HepG2 (cell line): ENCODE measurements around the gene LLGL2.

Source experiments
- CEBPB ChIP-seq: IDR thresholded peaks from 2 replicates; pipeline ENCODE4 v1.6.1; 2011; ENCODE audit warnings: low read depth, low read length, improper control_type of control experiment, borderline replicate concordance
- CTCF ChIP-seq: sonication (generic); formaldehyde crosslinking; IDR thresholded peaks from 2 replicates; pipeline ENCODE4 v1.5.0; 2020; ENCODE audit warnings: mild to moderate bottlenecking, missing genetic modification reagents, moderate library complexity
- EP300 ChIP-seq, 3 experiments: sonication (generic) in 1 of 3; formaldehyde crosslinking in 1 of 3; IDR thresholded peaks; 2 replicates each; pipeline versions ENCODE4 v1.5.1 to v1.6.1; 2011 to 2020; ENCODE audit warnings: low read depth in 2 of 3, low read length in 2 of 3, borderline replicate concordance in 1 of 3, improper control_type of control experiment in 1 of 3, mild to moderate bottlenecking in 1 of 3, missing genetic modification reagents in 1 of 3, moderate library complexity in 1 of 3
- FOXO4 ChIP-seq: sonication (generic); formaldehyde crosslinking; conservative IDR thresholded peaks from 2 replicates; pipeline ENCODE4 v1.8.1; 2023; ENCODE audit warnings: missing genetic modification reagents
- MXI1 ChIP-seq: IDR thresholded peaks from 3 replicates; pipeline ENCODE4 v1.6.1; 2012; ENCODE audit warnings: low read depth, low read length, inconsistent platforms, borderline replicate concordance
- NFE2L1 ChIP-seq: sonication (generic); formaldehyde crosslinking; IDR thresholded peaks from 2 replicates; pipeline ENCODE4 v1.4.0; 2020; ENCODE audit warnings: missing genetic modification reagents, mild to moderate bottlenecking, borderline replicate concordance
- PBX3 ChIP-seq: sonication (generic); formaldehyde crosslinking; IDR thresholded peaks from 2 replicates; pipeline ENCODE4 v1.8.1; 2023; ENCODE audit warnings: missing genetic modification reagents, inconsistent platforms, borderline replicate concordance
- POLR2AphosphoS5 ChIP-seq: IDR thresholded peaks from 2 replicates; pipeline ENCODE4 v1.6.1; 2012; ENCODE audit warnings: low read depth, low read length

GRCh38 chr17:75504347-75505151, 20.9 kb upstream of the LLGL2 start:
- TF ChIP-seq NFE2L1, result no peak
- TF ChIP-seq EP300 (IDR thresholded peaks at IDR 0.05; ENCODE audit: low read depth in 2 of 2, low read length in 2 of 2), result no peak
- TF ChIP-seq EP300 (CRISPR knock-in tag; IDR thresholded peaks at IDR 0.05; ENCODE audit: borderline replicate concordance), result no peak
- no peak for TF ChIP-seq POLR2AphosphoS5
- TF ChIP-seq CTCF, result peak; percentile 89
- no peak for TF ChIP-seq FOXO4 (CRISPR knock-in tag)
- no peak for TF ChIP-seq CEBPB
- 0 out of 3 replicates have a peak, but pooled peaks have one; percentile 29 for TF ChIP-seq MXI1
- TF ChIP-seq PBX3 (CRISPR knock-in tag), result no peak
